ENCODE data around the gene PAXX.
"Not testable (repeated sequence)": the region's sequence is repeated elsewhere in the genome, so short reads cannot be mapped to it uniquely, and the experiment has no call there.

The PAXX gene

DNA sequence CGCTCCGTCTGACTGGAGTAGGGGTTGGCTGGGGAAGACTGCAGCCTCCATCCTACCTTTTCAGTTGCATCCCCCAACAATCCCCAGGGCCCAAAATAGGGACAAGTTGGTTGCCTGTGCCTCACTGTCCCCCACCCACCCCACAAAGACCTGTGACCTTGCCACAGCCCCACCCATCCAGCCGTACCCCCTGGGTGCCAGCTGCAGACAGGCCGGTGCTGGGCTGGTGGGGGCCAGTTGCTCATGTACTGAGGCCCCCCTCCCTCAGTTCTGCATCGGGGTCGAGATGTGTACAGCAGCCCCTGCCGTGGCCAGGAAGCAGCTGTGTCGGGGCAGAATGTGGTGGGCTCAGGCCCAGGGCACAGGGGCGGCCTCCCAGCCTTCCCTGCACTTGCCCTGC lies 9.1 kb upstream of the PAXX start:
- no peak for DNase-seq

DNA sequence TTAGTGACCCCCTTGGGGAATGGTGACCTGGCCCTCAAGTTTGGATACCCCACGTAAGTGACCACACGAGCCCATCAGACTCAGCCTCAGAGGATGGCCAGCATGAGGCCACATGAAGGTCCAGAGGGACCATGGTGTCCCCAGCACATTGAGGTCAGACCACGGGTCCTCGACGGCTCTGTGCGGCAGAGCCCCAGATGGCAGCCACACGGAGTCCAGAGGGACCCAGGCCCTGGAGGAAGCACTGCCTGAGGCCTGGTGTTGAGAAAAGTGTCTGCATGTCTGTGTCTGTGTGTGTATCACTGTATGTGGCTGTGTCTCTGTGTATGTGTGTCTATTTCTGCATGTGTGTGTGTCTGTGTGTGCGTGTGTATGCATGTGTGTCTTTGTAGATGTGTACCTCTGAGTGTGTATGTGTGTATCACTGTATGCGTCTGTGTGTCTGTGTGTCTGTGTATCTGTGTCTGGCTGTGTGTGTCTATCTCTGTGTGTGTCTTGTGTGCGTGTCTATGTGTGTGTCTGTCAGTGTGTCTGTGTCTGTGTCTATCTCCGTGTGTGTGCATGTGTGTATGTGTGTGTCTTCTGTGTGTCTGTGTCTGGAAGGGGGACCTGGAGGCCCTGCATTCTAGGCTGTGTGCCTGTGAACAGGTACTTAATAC lies 8.4 kb upstream of the PAXX start:
- no peak for DNase-seq

DNA sequence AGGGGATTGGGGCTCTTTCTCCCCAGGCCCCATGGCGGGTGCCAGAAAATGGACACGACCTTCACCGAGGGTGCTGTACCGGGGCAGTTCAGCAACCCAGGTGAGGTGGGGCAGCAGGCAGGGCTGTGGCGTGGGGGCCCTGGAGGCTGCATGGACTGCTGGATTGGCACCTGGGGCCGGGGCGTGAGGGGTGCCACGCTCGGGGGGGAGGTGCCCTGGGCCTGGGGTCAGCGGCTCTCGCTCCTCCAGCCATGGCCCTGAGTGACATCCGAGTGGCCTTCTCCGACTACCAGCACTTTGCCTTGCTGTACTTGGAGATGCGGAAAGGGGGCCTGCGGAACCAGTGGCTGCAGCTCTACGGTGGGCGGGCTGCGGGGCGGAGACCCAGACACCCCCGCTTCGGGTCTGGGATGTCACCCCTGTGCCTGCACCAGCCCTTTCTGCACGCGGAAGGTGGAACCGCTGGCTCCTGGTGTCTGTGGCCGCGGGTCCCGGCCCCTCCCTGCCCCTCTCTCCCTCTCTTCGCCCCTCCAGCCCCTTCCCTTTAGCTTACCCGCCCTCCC lies 7.7 kb upstream of the PAXX start:
- no peak for DNase-seq

DNA sequence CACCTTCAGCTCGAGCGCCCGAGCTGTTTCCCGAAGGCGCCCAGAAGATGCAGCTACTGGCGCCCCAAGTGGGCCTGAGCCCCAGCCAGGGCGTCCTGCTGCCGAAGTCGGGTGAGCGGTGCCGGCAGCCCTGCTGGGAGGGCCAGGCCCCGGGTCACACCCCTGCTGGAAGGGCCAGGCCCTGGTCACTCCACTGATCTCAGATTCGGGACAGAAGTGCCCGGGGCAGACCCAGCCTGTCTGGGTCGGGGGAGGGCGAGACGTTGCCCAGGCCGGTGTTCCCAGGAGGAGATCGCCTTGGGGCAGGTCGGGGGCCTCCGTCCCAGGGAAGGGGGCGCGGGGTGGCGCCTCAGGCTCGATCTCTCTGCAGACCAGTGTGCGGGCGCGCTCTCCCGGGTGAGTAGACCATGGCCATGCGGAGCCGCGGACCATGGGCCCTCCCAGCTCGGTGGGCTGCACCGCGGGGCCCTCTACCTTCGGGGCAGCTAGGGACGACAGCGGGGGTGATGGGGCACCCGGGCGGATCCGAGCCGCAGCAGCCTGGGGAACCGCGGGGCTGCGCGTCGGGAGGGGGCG lies 7.1 kb upstream of the PAXX start:
- no peak for DNase-seq

DNA sequence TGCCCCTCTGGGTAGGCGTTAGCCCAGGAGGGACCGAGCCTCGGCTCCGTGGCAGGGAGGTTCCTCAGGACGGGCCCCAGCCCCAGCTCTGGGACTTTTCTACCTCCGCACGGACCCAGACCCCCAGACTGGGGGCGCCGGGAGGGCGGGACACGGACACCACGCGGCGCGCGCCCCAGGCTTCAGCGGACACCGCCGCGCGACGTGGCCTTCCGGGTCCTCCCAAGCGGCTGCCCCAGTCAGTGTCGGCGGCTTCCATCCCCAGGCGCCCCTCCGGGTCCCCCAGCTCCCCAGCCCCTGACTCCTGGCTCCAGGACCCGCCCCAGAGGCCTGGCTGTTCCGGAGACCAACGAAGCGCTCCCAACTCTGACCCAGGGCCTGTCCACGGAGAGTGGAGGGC lies 6.4 kb upstream of the PAXX start:
- no peak for DNase-seq

DNA sequence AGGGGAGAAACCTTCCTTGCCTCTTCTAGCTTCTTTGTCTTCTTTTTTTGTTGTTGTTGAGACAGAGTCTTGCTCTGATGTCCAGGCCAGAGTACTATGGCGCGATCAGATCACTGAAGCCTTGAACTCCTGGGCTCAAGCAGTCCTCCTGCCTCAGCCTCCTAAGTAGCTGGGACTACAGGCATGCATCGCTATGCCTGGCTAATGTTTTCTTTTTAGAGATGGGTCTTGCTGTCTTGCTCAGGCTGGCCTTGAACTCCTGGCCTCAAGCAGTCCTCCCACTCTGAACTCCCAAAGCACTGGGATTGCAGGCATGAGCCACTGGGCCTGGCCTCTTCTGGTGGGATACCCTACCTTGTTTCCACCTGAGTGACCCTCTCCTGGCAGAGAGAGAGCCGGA lies 3.4 kb upstream of the PAXX start:
- DNase-seq, result no peak

DNA sequence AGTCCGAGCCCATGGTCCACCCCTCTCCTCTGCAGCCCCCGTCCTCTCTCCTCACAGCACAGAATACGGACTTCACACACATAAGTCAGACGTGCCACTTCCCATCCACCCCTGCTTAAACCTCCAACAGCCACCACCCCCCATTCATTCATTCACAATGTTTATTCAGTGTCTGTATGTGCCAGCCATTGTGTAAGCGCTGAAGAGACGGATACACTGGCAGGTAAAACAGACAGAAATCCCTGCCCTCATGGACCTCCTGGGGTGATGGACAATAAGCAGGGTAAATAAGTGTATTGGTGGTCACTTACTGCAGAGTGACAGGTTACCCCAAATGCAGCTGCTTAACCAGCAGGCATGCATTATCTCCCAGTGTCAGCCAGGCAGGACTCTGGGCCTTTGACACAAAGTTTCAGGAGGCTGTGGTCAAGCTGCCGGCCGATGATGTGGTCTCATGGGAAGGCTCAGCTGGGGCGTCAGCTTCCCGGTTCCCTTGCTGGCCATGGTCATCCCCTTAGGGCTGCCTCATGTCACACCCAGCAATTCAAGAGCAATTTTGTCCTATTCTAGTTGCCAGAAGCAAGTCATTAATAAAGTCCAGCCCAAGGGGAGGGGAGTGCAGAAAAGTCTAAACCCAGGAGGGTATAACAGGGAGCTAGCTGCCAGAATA lies 1.8 kb upstream of the PAXX start:
- no peak for DNase-seq

DNA sequence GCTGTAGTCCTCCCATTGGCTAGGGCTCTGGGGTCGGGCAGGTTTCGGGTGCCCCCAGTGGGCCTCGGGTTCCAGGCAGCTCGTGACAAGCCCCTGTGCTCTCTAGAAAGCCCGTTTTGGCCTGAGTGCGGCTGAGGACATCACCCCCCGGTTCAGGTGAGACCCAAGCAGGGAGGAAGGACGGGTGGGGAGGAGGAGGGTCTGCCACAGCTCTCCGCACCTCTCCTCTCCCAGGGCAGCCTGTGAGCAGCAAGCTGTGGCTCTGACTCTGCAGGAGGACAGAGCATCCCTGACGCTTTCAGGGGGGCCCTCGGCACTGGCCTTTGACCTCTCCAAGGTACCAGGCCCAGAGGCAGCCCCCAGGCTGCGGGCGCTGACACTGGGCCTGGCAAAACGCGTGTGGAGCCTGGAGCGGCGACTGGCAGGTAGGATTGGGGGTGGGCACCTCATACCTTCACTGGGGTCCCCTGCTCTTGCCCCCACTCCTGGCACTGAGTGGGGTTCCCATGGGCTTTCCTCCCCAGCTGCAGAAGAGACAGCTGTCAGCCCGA lies 672 bp downstream of the PAXX start:
- DNase-seq, result no peak

DNA sequence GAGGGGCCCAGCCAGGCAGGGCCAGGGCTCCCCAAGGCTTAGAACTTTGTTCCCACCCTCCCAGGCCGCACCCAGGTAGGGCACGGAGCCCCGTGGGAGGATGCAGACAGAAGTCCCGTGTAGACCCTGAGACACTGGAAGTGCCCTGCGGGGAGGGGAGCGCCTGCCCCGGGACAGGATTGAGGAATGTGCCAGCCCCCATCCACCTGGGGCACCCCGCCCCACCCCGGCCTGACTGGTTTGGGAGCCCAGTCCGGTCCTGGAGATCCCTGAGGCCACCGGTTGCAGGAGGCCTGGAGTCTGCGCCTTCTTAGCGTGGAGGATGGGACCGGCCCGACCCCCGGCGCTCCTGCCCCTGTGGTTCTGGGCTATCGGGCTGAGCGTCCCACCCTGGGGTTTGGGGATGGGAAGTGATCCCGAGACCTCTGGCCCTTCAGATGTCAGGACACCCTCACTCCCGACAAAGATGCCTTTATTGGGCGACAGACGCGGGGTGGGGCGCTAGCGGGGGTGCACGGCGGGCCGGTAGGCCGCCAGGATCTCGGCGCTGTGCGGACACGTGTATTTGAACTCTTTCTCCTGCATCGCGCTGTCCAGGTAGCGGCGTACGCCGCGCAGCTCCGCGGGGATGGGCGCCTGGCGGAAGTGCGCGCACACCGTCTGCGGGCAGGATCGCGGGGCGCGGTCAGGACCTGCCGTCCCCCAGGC lies 2.1 kb downstream of the PAXX start:
- DNase-seq, result no peak

DNA sequence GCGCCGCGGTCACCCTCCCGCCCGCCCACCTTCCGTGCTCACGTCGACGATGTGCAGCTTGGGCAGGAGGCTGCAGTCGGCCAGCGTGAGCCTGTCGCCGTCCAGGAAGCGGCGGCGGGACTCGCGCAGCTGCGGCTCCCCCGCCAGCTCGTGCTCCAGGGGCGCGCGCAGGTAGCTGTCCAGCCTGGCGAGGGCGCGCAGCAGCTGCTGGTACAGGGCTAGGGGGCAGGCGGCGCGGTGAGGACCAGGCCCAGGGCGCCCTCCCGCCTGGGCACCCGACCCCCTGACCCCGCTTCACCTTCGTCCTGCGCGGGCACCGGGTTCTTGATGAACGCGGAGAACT lies 2.6 kb downstream of the PAXX start:
- no peak for DNase-seq

DNA sequence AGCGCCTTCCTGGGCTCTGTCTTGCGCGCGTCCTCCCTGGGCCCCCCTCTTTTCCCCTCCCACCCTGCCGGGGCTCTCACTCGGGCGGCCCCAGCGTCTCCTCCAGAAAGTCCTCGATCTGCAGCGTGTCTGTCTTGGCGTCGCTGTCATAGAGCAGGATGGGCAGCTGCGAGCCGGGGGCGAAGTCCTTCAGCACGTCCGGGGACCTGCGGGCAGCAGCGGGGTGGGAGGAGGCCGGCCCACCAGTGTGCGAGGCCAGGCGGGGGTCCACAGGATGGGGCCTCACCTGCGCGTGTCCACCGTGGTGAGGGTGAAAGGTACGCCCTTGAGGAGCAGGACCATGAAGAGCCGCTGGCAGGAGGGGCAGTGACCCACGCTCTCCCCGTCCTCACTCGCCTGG lies 3.1 kb downstream of the PAXX start:
- no peak for DNase-seq

DNA sequence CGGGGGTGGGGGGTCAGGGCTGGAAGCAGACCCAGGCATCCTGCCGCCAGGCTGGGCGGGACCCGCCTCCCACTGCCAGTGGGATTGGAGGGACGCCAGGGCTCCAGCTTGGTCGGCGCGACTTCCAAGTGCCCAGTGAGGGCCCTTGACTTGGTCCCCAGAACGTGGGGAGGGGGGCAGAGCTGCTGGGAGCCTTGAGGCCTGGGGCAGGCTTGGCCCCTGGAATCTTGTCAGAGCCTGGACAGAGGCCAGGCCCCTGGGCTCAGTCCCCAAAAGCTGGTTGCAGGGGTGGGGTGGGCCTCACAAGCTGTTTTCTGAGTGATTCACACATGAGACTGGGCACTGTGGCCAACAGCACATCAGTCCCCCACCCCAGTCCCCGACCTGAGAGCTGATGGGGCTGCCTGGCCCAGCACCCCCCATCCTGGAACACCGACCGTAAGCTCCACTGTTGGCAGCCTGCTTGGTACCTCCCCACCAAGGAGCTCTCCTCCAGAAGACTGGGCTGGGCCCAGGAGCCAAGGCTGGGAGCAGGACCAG lies 3.6 kb downstream of the PAXX start:
- peak; percentile 26 for DNase-seq

DNA sequence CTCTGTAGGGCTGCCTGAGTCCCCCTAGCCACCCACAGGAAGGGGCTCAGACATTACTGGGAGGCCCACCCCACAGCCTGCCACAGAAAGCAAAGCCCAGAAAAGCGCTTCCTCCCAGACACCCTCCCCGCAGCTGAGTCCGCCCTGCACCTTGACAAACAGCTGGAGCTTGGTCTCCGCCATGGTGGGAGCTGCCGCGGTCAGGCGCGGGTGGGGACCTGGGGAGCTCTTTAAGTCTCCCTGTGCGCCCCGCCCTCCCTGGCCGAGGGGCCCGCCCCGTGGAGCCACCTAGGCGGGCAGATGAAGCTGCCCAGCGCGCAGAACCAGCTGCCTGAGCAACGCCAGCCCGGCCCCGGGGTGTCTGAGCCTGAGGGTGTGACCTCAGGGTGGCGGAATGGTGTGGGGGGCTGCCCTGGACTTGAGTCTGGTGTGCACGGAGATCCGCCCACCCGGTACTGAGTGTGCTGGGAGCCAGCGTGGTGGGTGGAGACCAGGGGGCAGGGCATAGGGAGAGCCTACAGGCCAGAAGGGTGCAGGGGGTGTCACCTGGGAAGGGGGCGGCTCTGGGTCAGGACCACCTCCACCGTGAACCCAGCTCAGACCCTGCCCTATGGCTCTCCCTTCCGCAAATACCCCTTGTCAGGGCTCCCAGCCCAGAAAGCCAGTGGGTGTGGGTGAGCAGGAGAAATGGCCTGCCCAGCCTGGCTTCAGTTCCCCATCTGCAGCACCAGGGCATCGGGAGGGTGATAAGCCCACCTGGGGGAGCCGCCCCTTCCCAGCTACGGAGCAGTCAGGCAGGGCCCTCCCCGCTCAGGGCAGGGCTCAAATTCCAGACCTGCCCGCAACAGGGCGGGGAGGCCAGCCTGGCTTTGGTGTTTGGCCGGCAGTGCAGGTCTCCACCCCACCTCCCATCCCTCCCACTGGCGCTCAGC lies 4.4 kb downstream of the PAXX start, which contains the start of gene CLIC3:
TSS of gene CLIC3 (minus strand) at position 208 of the 932 bp plus-strand sequence. CDS start at position 183, 25 bp downstream.
- no peak for DNase-seq

DNA sequence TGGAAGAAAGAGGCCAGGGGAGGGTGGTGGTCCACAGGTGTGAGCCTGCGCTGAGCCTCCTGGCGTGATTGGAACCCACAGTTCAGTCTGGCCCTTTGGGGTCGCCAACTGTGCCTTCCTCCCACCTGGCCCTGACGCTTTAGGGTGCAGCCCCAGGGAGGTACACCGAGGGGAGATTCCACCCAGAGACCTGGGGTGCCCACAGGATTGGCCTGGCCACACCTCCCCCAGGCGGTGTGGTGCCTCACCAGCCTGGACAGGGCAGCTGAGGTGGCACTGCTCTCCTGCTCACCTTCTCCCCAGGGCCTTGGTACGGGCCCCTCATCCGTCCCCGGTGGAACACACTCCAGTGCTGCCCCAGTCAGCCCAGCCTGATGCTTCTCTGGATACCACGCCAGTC lies 5.1 kb downstream of the PAXX start:
- no peak for DNase-seq

DNA sequence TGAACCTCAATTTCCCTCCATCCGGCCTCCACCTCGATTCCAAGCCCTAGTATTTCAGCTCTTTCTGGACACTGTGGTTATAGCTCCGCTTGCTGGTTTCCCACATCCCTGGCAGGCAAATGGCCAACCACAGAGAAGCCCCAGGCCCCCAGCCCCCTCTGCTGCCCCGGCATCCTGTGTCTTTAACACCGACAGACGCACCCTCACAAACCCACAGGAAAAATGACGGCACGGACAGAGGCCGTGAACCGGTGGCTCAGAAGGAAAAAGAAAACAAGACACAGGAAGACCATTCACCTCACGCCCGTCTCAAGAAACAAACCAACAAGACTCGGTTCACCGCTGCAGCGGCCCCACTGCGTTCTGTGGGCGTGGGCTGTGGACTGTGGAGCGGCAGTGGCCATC lies 5.6 kb downstream of the PAXX start:
- DNase-seq, result no peak

DNA sequence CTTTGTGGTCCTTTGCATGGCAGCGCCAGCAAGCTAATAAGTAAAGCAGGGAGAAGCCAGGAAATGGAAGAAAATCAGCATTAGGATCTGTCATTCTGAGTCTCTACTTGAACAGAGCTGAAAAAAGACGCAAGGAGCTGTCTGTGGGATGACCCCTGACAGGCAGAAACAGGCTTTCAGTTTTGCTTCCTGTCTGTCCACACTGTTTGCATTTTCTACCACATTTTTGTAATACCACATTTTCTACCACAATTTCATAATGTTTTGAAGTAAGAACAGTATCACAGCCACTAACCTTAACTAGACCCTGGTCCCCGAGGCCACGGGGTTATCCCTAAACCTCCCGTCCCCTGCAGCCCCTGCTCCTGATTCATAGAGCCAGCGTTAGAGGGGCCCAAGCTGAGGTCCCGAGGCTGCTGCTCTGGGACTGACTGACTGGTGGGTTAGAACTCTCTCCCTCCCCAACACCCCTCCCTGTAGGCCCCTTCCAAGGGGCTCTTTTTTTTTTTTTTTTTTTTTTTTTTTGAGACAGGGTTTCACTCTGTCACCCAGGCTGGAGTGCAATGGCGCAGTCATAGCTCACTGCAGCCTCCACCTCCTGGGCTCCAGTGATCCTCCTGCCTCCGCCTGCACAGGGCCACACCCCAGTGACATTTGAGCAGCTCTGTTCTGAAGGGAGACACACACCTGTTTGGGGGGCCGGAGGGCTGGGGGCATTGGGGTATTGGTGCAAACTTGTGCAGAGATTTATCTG lies 8.1 kb downstream of the PAXX start:
- DNase-seq, result peak; percentile 56

DNA sequence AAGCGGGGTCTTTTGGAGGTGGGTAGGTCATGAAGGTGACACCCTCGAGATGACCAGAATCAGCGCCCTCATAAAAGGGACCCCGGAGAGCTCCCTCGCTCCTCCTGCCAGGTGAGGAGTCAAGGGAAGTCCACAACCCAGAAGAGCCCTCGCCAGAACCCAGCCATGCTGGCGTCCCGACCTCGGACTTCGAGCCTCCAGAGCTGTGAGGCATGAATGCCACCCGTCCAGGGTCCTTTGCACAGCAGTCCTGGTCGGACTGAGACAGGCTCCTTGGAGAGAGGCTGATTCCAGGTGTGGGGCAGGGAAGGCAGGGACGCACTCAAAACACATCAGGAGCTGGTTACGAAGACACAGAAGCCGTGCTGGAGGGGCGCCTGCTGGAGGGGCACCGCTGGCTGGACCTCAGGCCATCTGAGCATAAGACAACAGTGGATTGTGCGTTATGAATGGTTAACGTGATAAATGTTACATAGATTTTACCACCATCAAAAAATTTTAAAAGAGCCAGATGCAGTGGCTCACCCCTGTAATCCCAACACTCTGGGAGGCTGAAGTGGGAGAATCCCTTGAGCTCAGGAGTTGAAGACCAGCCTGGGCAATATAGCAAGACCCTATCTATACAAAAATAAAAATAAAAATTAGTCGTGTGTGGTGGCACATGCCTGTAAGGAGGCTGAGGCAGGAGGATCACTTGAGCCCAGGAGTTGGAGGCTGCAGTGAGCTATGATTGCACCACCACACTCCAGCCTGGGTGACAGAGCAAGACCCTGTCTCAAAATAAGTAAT lies 9.8 kb downstream of the PAXX start:
- DNase-seq, result no peak

DNA sequence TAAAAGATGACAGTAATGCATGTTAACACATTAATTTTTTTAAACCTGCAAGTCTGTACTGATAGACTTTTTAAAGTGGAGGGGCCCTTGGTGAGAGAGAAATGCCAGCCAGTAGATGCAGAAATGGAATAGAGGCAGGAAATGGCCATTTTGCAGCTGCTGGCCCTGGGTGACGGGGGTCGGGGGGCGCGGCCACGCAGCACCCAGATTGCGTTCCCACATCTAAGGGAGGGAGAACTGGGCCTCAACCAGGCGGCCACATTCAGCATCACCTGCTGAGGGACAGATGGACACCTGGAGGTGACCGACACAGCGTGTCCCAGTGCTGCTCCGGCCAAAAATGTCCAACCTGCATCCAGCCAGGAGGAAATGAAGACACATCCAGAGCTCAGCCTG lies 10.4 kb downstream of the PAXX start:
- DNase-seq, result no peak

DNA sequence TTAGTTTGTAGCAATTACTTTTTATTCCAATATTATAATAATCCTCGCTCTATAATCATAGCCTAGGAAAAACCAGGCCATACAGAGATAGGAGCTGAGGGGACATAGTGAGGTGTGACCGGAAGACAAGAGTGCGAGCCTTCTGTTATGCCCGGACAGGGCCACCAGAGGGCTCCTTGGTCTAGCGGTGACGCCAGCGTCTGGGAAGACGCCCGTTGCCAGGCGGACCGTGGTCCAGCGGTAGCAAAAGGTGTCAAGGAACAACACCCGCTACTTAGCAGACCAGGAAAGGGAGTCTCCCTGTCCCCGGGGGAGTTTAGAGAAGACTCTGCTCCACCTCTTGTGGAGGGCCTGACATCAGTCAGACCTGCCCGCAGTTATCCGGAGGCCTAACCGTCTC lies 12.1 kb downstream of the PAXX start:
- not testable (repeated sequence) for DNase-seq
